Adrenal gland (tissue), 5 donors: ENCODE results near the gene RGS9.

ENCODE experiments used
- POLR2A ChIP-seq, 2 donors: fragments of 450-650 bp; IDR thresholded peaks; one replicate each; pipeline ENCODE4 v1.6.1; 2017; ENCODE audit warnings: antibody characterized with exemption in 2 of 2, mild to moderate bottlenecking in 2 of 2, moderate library complexity in 1 of 2
- TF ChIP-seq, protein P1 (sequence below), 6 experiments: fragments of 450-650 bp in 4 of 6; fragments of 200-600 bp in 2 of 6; sonication (generic) in 1 of 6; IDR thresholded peaks; 1 replicate in 5 of 6; 2 replicates in 1 of 6; pipeline versions ENCODE4 v1.5.1 to v1.8.0; 2016 to 2021; ENCODE audit warnings: antibody characterized with exemption in 6 of 6, mild to moderate bottlenecking in 2 of 6, moderate library complexity in 1 of 6
- donor health status: DM: no; HTN: no; CAD: no.

- TF ChIP-seq, protein P1, sequence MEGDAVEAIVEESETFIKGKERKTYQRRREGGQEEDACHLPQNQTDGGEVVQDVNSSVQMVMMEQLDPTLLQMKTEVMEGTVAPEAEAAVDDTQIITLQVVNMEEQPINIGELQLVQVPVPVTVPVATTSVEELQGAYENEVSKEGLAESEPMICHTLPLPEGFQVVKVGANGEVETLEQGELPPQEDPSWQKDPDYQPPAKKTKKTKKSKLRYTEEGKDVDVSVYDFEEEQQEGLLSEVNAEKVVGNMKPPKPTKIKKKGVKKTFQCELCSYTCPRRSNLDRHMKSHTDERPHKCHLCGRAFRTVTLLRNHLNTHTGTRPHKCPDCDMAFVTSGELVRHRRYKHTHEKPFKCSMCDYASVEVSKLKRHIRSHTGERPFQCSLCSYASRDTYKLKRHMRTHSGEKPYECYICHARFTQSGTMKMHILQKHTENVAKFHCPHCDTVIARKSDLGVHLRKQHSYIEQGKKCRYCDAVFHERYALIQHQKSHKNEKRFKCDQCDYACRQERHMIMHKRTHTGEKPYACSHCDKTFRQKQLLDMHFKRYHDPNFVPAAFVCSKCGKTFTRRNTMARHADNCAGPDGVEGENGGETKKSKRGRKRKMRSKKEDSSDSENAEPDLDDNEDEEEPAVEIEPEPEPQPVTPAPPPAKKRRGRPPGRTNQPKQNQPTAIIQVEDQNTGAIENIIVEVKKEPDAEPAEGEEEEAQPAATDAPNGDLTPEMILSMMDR (IDR thresholded peaks at IDR 0.05) = no peak
- no peak for TF ChIP-seq POLR2A (IDR thresholded peaks at IDR 0.05)
Observed at GRCh38 chr17:65226227-65226626, 89.1 kb downstream of the RGS9 start.
